Measurements from ENCODE around the gene PREX1.

Gene PREX1

GRCh38 chr20:48788486-48789072, 39.2 kb downstream of the PREX1 start:
- H3K4me3 ChIP-seq (ENCODE audit: low read depth, low read length): no peak overlapping the region
- TF ChIP-seq CTCF (IDR thresholded peaks at IDR 0.05; ENCODE audit: control insufficient read depth, extremely low read depth, insufficient read depth): no peak
- DNase-seq (ENCODE audit: low read depth): no peak

- no peak overlapping the region for H3K4me3 ChIP-seq (ENCODE audit: low read depth, low read length)
- no peak for TF ChIP-seq CTCF (IDR thresholded peaks at IDR 0.05; ENCODE audit: control insufficient read depth, extremely low read depth, insufficient read depth)
- no peak for DNase-seq (ENCODE audit: low read depth)
Measured at GRCh38 chr20:48787861-48788375, 39.9 kb downstream of the PREX1 start.

- DNase-seq (ENCODE audit: low read depth): no peak
- no peak for TF ChIP-seq CTCF (IDR thresholded peaks at IDR 0.05; ENCODE audit: control insufficient read depth, extremely low read depth, insufficient read depth)
- H3K4me3 ChIP-seq (ENCODE audit: low read depth, low read length): no peak overlapping the region
Measured at GRCh38 chr20:48786951-48787705, 40.7 kb downstream of the PREX1 start.

GRCh38 chr20:48785801-48786200, 42.0 kb downstream of the PREX1 start:
- DNase-seq (ENCODE audit: low read depth): no peak
- no peak for TF ChIP-seq CTCF (IDR thresholded peaks at IDR 0.05; ENCODE audit: control insufficient read depth, extremely low read depth, insufficient read depth)
- no peak overlapping the region for H3K4me3 ChIP-seq (ENCODE audit: low read depth, low read length)

GRCh38 chr20:48785256-48785655, 42.5 kb downstream of the PREX1 start:
- no peak for DNase-seq (ENCODE audit: low read depth)
- H3K4me3 ChIP-seq (ENCODE audit: low read depth, low read length): no peak overlapping the region
- no peak for TF ChIP-seq CTCF (IDR thresholded peaks at IDR 0.05; ENCODE audit: control insufficient read depth, extremely low read depth, insufficient read depth)

GRCh38 chr20:48784273-48784641, 43.5 kb downstream of the PREX1 start:
- no peak for TF ChIP-seq CTCF (IDR thresholded peaks at IDR 0.05; ENCODE audit: control insufficient read depth, extremely low read depth, insufficient read depth)
- no peak overlapping the region for H3K4me3 ChIP-seq (ENCODE audit: low read depth, low read length)
- no peak for DNase-seq (ENCODE audit: low read depth)

Data from LNCaP clone FGC (cell line).